Activated CD8-positive, alpha-beta memory T cell treated with anti-CD3 and anti-CD28 coated beads, Interleukin-2, amount 10 ng/mL, durations not matched to agents 7 days and 5 days (primary cell): ENCODE data around the gene HGFAC. TPM values are rescaled to one million over a fixed set of nuclear protein-coding genes. Genes with fewer than 3 reads are reported as not detected.

Experiments used
- ATAC-seq: fragments of 150-1000 bp; cut with Tn5 transposase; one replicate; pipeline ENCODE4 v1.10.0; 2021; ENCODE audit warnings: moderate library complexity
- CTCF ChIA-PET: fragments of 350-600 bp; sonication (Branson Sonifier 250); formaldehyde crosslinking; loops from one replicate; lab custom pipeline; 2021; ENCODE audit warnings: antibody characterized with exemption; lab: Charles Lee
- DNase-seq: peaks from one replicate; pipeline ENCODE4 v3.0.0-alpha.2; 2020
- H3K27ac Mint-ChIP-seq: one replicate; pipeline ENCODE4 v1.8.0; 2021; ENCODE audit warnings: mild to moderate bottlenecking, mixed read lengths
- H3K27me3 Mint-ChIP-seq: one replicate; pipeline ENCODE4 v1.8.0; 2021; ENCODE audit warnings: mixed read lengths
- H3K36me3 Mint-ChIP-seq: one replicate; pipeline ENCODE4 v1.8.0; 2021; ENCODE audit warnings: mild to moderate bottlenecking, mixed read lengths
- H3K4me1 Mint-ChIP-seq: one replicate; pipeline ENCODE4 v1.8.0; 2021; ENCODE audit warnings: mixed read lengths
- H3K4me3 Mint-ChIP-seq: one replicate; pipeline ENCODE4 v1.8.0; 2021; ENCODE audit warnings: mild to moderate bottlenecking, moderate library complexity, mixed read lengths
- H3K9me3 Mint-ChIP-seq: one replicate; pipeline ENCODE4 v1.8.0; 2022; ENCODE audit warnings: low read depth, mixed read lengths
- total RNA-seq, 2 experiments: library from RNA; stranded (reverse); gene quantifications; one replicate each; pipeline ENCODE4 v1.2.3, GENCODE V29; 2021

HGFAC gene
- total RNA-seq, 2 experiments from 2014 or later, result not detected

GRCh38 chr4:3424522-3425095, 17.2 kb upstream of the HGFAC start:
- no peak overlapping the region for H3K4me3 Mint-ChIP-seq
- no peaks in the 10 kb centered on the region for H3K9me3 Mint-ChIP-seq
- no peak overlapping the region for H3K27ac Mint-ChIP-seq
- H3K4me1 Mint-ChIP-seq, result no peaks in the 10 kb centered on the region
- no peak for DNase-seq
- ATAC-seq, result no peak
- H3K36me3 Mint-ChIP-seq, result no peaks in the 10 kb centered on the region
- CTCF ChIA-PET, result interaction anchor here (0.9 kb wide), 1 partner anchor 19 kb away, joined by 4 read pairs; no protein-coding TSS in a partner anchor
- no peaks in the 10 kb centered on the region for H3K27me3 Mint-ChIP-seq

- DNase-seq, result no peak
- Mint-ChIP-seq H3K9me3 (no peaks in the 10 kb centered on the region), H3K27ac (no peak overlapping the region), H3K4me3 (no peak overlapping the region), H3K4me1 (no peaks in the 10 kb centered on the region), H3K27me3 (no peaks in the 10 kb centered on the region), H3K36me3 (no peaks in the 10 kb centered on the region)
- ATAC-seq, result no peak
- CTCF ChIA-PET, result no interaction called here
Measured at GRCh38 chr4:3426465-3427133, 15.2 kb upstream of the HGFAC start.

GRCh38 chr4:3427134-3427476, 14.7 kb upstream of the HGFAC start:
- no peak for DNase-seq
- CTCF ChIA-PET, result no interaction called here
- no peak overlapping the region for H3K27ac Mint-ChIP-seq
- no peak for ATAC-seq
- no peaks in the 10 kb centered on the region for H3K27me3 Mint-ChIP-seq
- no peaks in the 10 kb centered on the region for H3K36me3 Mint-ChIP-seq
- H3K4me3 Mint-ChIP-seq, result no peak overlapping the region
- H3K4me1 Mint-ChIP-seq, result no peaks in the 10 kb centered on the region
- no peaks in the 10 kb centered on the region for H3K9me3 Mint-ChIP-seq

- H3K36me3 Mint-ChIP-seq, result no peaks in the 10 kb centered on the region
- H3K4me1 Mint-ChIP-seq, result no peaks in the 10 kb centered on the region
- no peaks in the 10 kb centered on the region for H3K27me3 Mint-ChIP-seq
- ATAC-seq (no peak), DNase-seq (no peak)
- no peaks in the 10 kb centered on the region for H3K9me3 Mint-ChIP-seq
- no peak overlapping the region for H3K27ac Mint-ChIP-seq
- no peak overlapping the region for H3K4me3 Mint-ChIP-seq
- CTCF ChIA-PET, result interaction anchor here (0.8 kb wide), 1 partner anchor 54 kb away, joined by 3 read pairs; no protein-coding TSS in a partner anchor
Measured at GRCh38 chr4:3427706-3428446, 13.9 kb upstream of the HGFAC start.

GRCh38 chr4:3429651-3430050, 12.1 kb upstream of the HGFAC start:
- no peak for ATAC-seq
- Mint-ChIP-seq H3K27ac (no peak overlapping the region), H3K4me1 (no peaks in the 10 kb centered on the region), H3K27me3 (no peaks in the 10 kb centered on the region), H3K36me3 (no peaks in the 10 kb centered on the region), H3K4me3 (no peak overlapping the region), H3K9me3 (no peaks in the 10 kb centered on the region)
- CTCF ChIA-PET, result interaction anchor here (0.7 to 1.2 kb wide), 2 partner anchors 14 to 51 kb away, joined by 3 to 4 read pairs; no protein-coding TSS in a partner anchor
- DNase-seq, result no peak

GRCh38 chr4:3430524-3430923, 11.2 kb upstream of the HGFAC start:
- no peak overlapping the region for H3K4me3 Mint-ChIP-seq
- no peaks in the 10 kb centered on the region for H3K27me3 Mint-ChIP-seq
- H3K4me1 Mint-ChIP-seq, result no peaks in the 10 kb centered on the region

GRCh38 chr4:3431446-3431993, 10.2 kb upstream of the HGFAC start:
- H3K27ac Mint-ChIP-seq, result no peak overlapping the region
- ATAC-seq (no peak), DNase-seq (no peak)
- H3K36me3 Mint-ChIP-seq, result no peaks in the 10 kb centered on the region
- H3K4me1 Mint-ChIP-seq, result no peaks in the 10 kb centered on the region
- CTCF ChIA-PET, result no interaction called here
- no peaks in the 10 kb centered on the region for H3K9me3 Mint-ChIP-seq
- no peak overlapping the region for H3K4me3 Mint-ChIP-seq
- no peaks in the 10 kb centered on the region for H3K27me3 Mint-ChIP-seq

More at GRCh38 chr4:3430524-3430923, 11.2 kb upstream of the HGFAC start:
- CTCF ChIA-PET, result no interaction called here
- ATAC-seq (no peak), DNase-seq (no peak)
- no peak overlapping the region for H3K27ac Mint-ChIP-seq
- H3K36me3 Mint-ChIP-seq, result no peaks in the 10 kb centered on the region
- no peaks in the 10 kb centered on the region for H3K9me3 Mint-ChIP-seq

GRCh38 chr4:3432381-3432790, 9.4 kb upstream of the HGFAC start:
- CTCF ChIA-PET, result no interaction called here
- ATAC-seq, result no peak
- DNase-seq, result no peak
- Mint-ChIP-seq H3K4me1 (no peaks in the 10 kb centered on the region), H3K36me3 (no peaks in the 10 kb centered on the region), H3K27me3 (no peaks in the 10 kb centered on the region), H3K4me3 (no peak overlapping the region), H3K9me3 (no peaks in the 10 kb centered on the region), H3K27ac (no peak overlapping the region)

- no peak overlapping the region for H3K4me3 Mint-ChIP-seq
- H3K4me1 Mint-ChIP-seq, result no peaks in the 10 kb centered on the region
- no peaks in the 10 kb centered on the region for H3K27me3 Mint-ChIP-seq
- CTCF ChIA-PET, result no interaction called here
- H3K36me3 Mint-ChIP-seq, result no peaks in the 10 kb centered on the region
- no peak for ATAC-seq
- DNase-seq, result no peak
- H3K27ac Mint-ChIP-seq, result no peak overlapping the region
- H3K9me3 Mint-ChIP-seq, result no peaks in the 10 kb centered on the region
Measured at GRCh38 chr4:3433138-3433869, 8.5 kb upstream of the HGFAC start.

- Mint-ChIP-seq H3K27ac (no peak overlapping the region), H3K36me3 (no peaks in the 10 kb centered on the region), H3K4me3 (no peak overlapping the region), H3K9me3 (no peaks in the 10 kb centered on the region), H3K4me1 (no peaks in the 10 kb centered on the region), H3K27me3 (no peaks in the 10 kb centered on the region)
- ATAC-seq (no peak), DNase-seq (no peak)
- CTCF ChIA-PET, result interaction anchor here (1.1 kb wide), 2 partner anchors 16 to 46 kb away, joined by 3 to 4 read pairs; no protein-coding TSS in a partner anchor
Measured at GRCh38 chr4:3434881-3435685, 6.7 kb upstream of the HGFAC start.

GRCh38 chr4:3435686-3435956, 6.1 kb upstream of the HGFAC start:
- H3K9me3 Mint-ChIP-seq, result no peaks in the 10 kb centered on the region
- no peak overlapping the region for H3K27ac Mint-ChIP-seq
- H3K4me1 Mint-ChIP-seq, result no peaks in the 10 kb centered on the region
- ATAC-seq, result no peak
- no peaks in the 10 kb centered on the region for H3K36me3 Mint-ChIP-seq
- no peaks in the 10 kb centered on the region for H3K27me3 Mint-ChIP-seq
- CTCF ChIA-PET, result interaction anchor here (1.1 kb wide), 1 partner anchor 45 kb away, joined by 3 read pairs; no protein-coding TSS in a partner anchor
- no peak for DNase-seq
- H3K4me3 Mint-ChIP-seq, result no peak overlapping the region

- no peaks in the 10 kb centered on the region for H3K9me3 Mint-ChIP-seq
- ATAC-seq (no peak), DNase-seq (no peak)
- H3K27ac Mint-ChIP-seq, result no peak overlapping the region
- no peaks in the 10 kb centered on the region for H3K4me1 Mint-ChIP-seq
- H3K27me3 Mint-ChIP-seq, result no peaks in the 10 kb centered on the region
- H3K36me3 Mint-ChIP-seq, result no peaks in the 10 kb centered on the region
- H3K4me3 Mint-ChIP-seq, result no peak overlapping the region
- CTCF ChIA-PET, result interaction anchor here (1.1 to 1.6 kb wide), 2 partner anchors 45 to 90 kb away, joined by 3 read pairs; no protein-coding TSS in a partner anchor
Measured at GRCh38 chr4:3436048-3436797, 5.5 kb upstream of the HGFAC start.
